NCI-H1105 treated with DMSO at 0.1 percent for 48 hours (cell line): Measurements from ENCODE around the gene PPP2R5B.
"Not testable (repeated sequence)": the region's sequence is repeated elsewhere in the genome, so short reads cannot be mapped to it uniquely, and the experiment has no call there.

Experiments used
- DNase-seq: peaks from one replicate; lab custom pipeline; 2025; lab: John Stamatoyannopoulos, UW

Gene PPP2R5B

GRCh38 chr11:64983339-64983738 is 58.9 kb downstream of the PPP2R5B start:
- DNase-seq: not testable (repeated sequence)
